Hepatocyte (in vitro differentiated cells): ENCODE results near the gene GLT8D1. TPM values are rescaled to one million over a fixed set of nuclear protein-coding genes. Genes with fewer than 3 reads are reported as not detected.

Experiments
- DNase-seq: peaks from one replicate; pipeline ENCODE4 v3.0.0-alpha.2; 2016; ENCODE audit warnings: low spot score
- H2AFZ ChIP-seq: fragments of 200-600 bp; sonication (generic); 2 replicates; pipeline ENCODE4 v1.6.0; 2016; ENCODE audit warnings: antibody characterized with exemption, mild to moderate bottlenecking
- H3K27ac ChIP-seq: fragments of 200-600 bp; sonication (generic); 2 replicates; pipeline ENCODE4 v1.5.1; 2016; ENCODE audit warnings: mild to moderate bottlenecking
- H3K27me3 ChIP-seq: fragments of 200-600 bp; sonication (generic); 2 replicates; pipeline ENCODE4 v1.6.1; 2016
- H3K36me3 ChIP-seq: fragments of 200-600 bp; sonication (generic); replicated peaks from 2 replicates; pipeline ENCODE4 v1.5.1; 2016; ENCODE audit warnings: low read depth; ENCODE audit not compliant: insufficient read depth
- H3K4me1 ChIP-seq: fragments of 200-600 bp; sonication (generic); 2 replicates; pipeline ENCODE4 v1.5.1; 2016; ENCODE audit warnings: mild to moderate bottlenecking, moderate library complexity; ENCODE audit not compliant: insufficient read depth
- H3K4me2 ChIP-seq: fragments of 200-600 bp; sonication (generic); 2 replicates; pipeline ENCODE4 v1.6.0; 2016
- H3K4me3 ChIP-seq: fragments of 200-600 bp; sonication (generic); 2 replicates; pipeline ENCODE4 v1.5.1; 2016; ENCODE audit warnings: mild to moderate bottlenecking
- H3K79me2 ChIP-seq: fragments of 200-600 bp; sonication (generic); 2 replicates; pipeline ENCODE4 v1.6.0; 2017; ENCODE audit warnings: mild to moderate bottlenecking
- H3K9me2 ChIP-seq: fragments of 200-600 bp; sonication (generic); replicated peaks from 2 replicates; pipeline ENCODE4 v1.6.0; 2017; ENCODE audit warnings: mild to moderate bottlenecking; ENCODE audit not compliant: insufficient read depth
- H3K9me3 ChIP-seq: fragments of 200-600 bp; sonication (generic); 2 replicates; pipeline ENCODE4 v1.5.1; 2016; ENCODE audit warnings: low read depth, mild to moderate bottlenecking
- H4K20me1 ChIP-seq: fragments of 200-600 bp; sonication (generic); 2 replicates; pipeline ENCODE4 v1.6.0; 2016; ENCODE audit warnings: mild to moderate bottlenecking; ENCODE audit not compliant: insufficient read depth, poor library complexity, severe bottlenecking
- CTCF ChIP-seq: fragments of 200-600 bp; sonication (generic); IDR thresholded peaks from 2 replicates; pipeline ENCODE4 v1.5.1; 2016; ENCODE audit warnings: antibody characterized with exemption, mild to moderate bottlenecking; ENCODE audit not compliant: poor library complexity
- EZH2 ChIP-seq: fragments of 200-600 bp; sonication (generic); IDR thresholded peaks from 2 replicates; pipeline ENCODE4 v1.6.1; 2016; ENCODE audit warnings: antibody characterized with exemption, mild to moderate bottlenecking, borderline replicate concordance
- EZH2phosphoT487 ChIP-seq: fragments of 200-600 bp; sonication (generic); IDR thresholded peaks from one replicate; pipeline ENCODE4 v1.6.1; 2018; ENCODE audit warnings: antibody characterized with exemption, mild to moderate bottlenecking, low read depth, moderate library complexity; ENCODE audit not compliant: unreplicated experiment, severe bottlenecking
- WGBS: methylation state at CpG from one replicate; pipeline ENCODE4 v1.1.6; 2016; ENCODE audit warnings: low lambda C conversion rate; ENCODE audit errors: missing lambda C conversion rate; 5-methylcytosine and 5-hydroxymethylcytosine counted together
- polyA plus RNA-seq: library from polyadenylated mRNA; unstranded; fragments of >200 nt; fragmentation: Nextera tagmentation; extraction: Ambion mirVana; gene quantifications from 2 replicates; pipeline ENCODE4 v1.2.1, GENCODE V29; 2016
- total RNA-seq: library from RNA; depleted of rRNA; stranded (reverse); fragments of >200 nt; gene quantifications from 2 replicates; pipeline ENCODE4 v1.2.3, GENCODE V29; 2014

Gene GLT8D1
- total and polyA plus RNA-seq, 2 experiments from 2014 or later = 79.9 to 97.9 TPM

GRCh38 chr3:52693071-52693470 is 12.5 kb downstream of the GLT8D1 start:
- no peaks in the 10 kb centered on the region for H3K9me2 ChIP-seq
- no peak for TF ChIP-seq CTCF
- TF ChIP-seq EZH2phosphoT487 = no peak
- TF ChIP-seq EZH2 = no peak
- H3K4me1 ChIP-seq = no peaks in the 10 kb centered on the region
- no peak overlapping the region for H3K4me3 ChIP-seq
- peaks cover 15% of the 10 kb centered on the region for H3K36me3 ChIP-seq
- peaks cover 21% of the 10 kb centered on the region for H3K79me2 ChIP-seq
- no peaks in the 10 kb centered on the region for H4K20me1 ChIP-seq
- H3K27ac ChIP-seq = no peak overlapping the region
- H3K9me3 ChIP-seq = no peaks in the 10 kb centered on the region
- DNase-seq = no peak
- H2AFZ ChIP-seq = no peak overlapping the region
- H3K27me3 ChIP-seq = no peaks in the 10 kb centered on the region
- no peak overlapping the region for H3K4me2 ChIP-seq

- H3K9me2 ChIP-seq = no peaks in the 10 kb centered on the region
- no peak overlapping the region for H3K4me3 ChIP-seq
- DNase-seq = no peak
- H3K79me2 ChIP-seq = peaks cover 43% of the 10 kb centered on the region
- TF ChIP-seq EZH2phosphoT487 (no peak), EZH2 (no peak), CTCF (no peak)
- no peak overlapping the region for H3K27ac ChIP-seq
- no peaks in the 10 kb centered on the region for H4K20me1 ChIP-seq
- H3K36me3 ChIP-seq = peaks cover 15% of the 10 kb centered on the region
- no peak overlapping the region for H3K4me2 ChIP-seq
- H3K27me3 ChIP-seq = no peaks in the 10 kb centered on the region
- no peaks in the 10 kb centered on the region for H3K9me3 ChIP-seq
- peaks cover 8% of the 10 kb centered on the region for H3K4me1 ChIP-seq
- H2AFZ ChIP-seq = no peak overlapping the region
- WGBS = 94% methylated on average over 2 of the region's 2 CpGs
These were observed 15.0 kb downstream of the GLT8D1 start for GRCh38 chr3:52690560-52690959.

GRCh38 chr3:52689151-52689550 is 16.4 kb downstream of the GLT8D1 start:
- no peaks in the 10 kb centered on the region for H4K20me1 ChIP-seq
- no peaks in the 10 kb centered on the region for H3K9me2 ChIP-seq
- no peak overlapping the region for H3K4me3 ChIP-seq
- H2AFZ ChIP-seq = no peak overlapping the region
- peaks cover 54% of the 10 kb centered on the region for H3K79me2 ChIP-seq
- TF ChIP-seq CTCF (no peak), EZH2phosphoT487 (no peak), EZH2 (no peak)
- WGBS = 96% methylated on average over 3 of the region's 3 CpGs
- H3K9me3 ChIP-seq = no peaks in the 10 kb centered on the region
- H3K36me3 ChIP-seq = peaks cover 11% of the 10 kb centered on the region
- H3K27me3 ChIP-seq = no peaks in the 10 kb centered on the region
- no peak overlapping the region for H3K4me2 ChIP-seq
- peak overlapping the region; percentile 26 for H3K27ac ChIP-seq
- DNase-seq = no peak
- peaks cover 13% of the 10 kb centered on the region for H3K4me1 ChIP-seq

- no peak overlapping the region for H3K4me3 ChIP-seq
- H3K27me3 ChIP-seq = no peaks in the 10 kb centered on the region
- H3K79me2 ChIP-seq = peaks cover 63% of the 10 kb centered on the region
- TF ChIP-seq CTCF (no peak), EZH2 (no peak), EZH2phosphoT487 (no peak)
- H3K27ac ChIP-seq = peak overlapping the region; percentile 99
- no peak overlapping the region for H2AFZ ChIP-seq
- peaks cover 6% of the 10 kb centered on the region for H3K36me3 ChIP-seq
- no peaks in the 10 kb centered on the region for H3K9me2 ChIP-seq
- no peaks in the 10 kb centered on the region for H4K20me1 ChIP-seq
- peaks cover 19% of the 10 kb centered on the region for H3K4me1 ChIP-seq
- no peak for DNase-seq
- WGBS = 66% methylated on average over 6 of the region's 6 CpGs
- H3K9me3 ChIP-seq = no peaks in the 10 kb centered on the region
- H3K4me2 ChIP-seq = peak overlapping the region; percentile 96
These were observed 17.3 kb downstream of the GLT8D1 start for GRCh38 chr3:52688266-52688665.
